ENCODE measurements around the gene PTH2.

- no peak for TF ChIP-seq CTCF (conservative IDR thresholded peaks at IDR 0.05 in 1 of 2, IDR thresholded peaks at IDR 0.05 in 1 of 2; ENCODE audit: extremely low read depth in 1 of 2, insufficient read depth in 1 of 2, low read depth in 1 of 2, low read length in 2 of 2)
- TF ChIP-seq EZH2 (IDR thresholded peaks at IDR 0.05; ENCODE audit: borderline replicate concordance, low read length): no peak
Measured at GRCh38 chr19:49459388-49459787, 36.1 kb upstream of the PTH2 start.

All from mammary epithelial cell (primary cell).